RWPE2 (cell line): ENCODE measurements around the gene CHRNB4.

Experiments
- ATAC-seq: fragments of 200-7000 bp; cut with Tn5 transposase; 3 replicates; pipeline ENCODE4 v1.9.1; 2021; ENCODE audit warnings: low read depth
- DNase-seq: peaks from one replicate; pipeline ENCODE4 v3.0.0-alpha.2; 2020; ENCODE audit warnings: low spot score
- H3K27ac ChIP-seq: fragments of 450-650 bp; 2 replicates; pipeline ENCODE4 v1.5.1; 2017; ENCODE audit warnings: mild to moderate bottlenecking; ENCODE audit not compliant: poor library complexity, severe bottlenecking
- H3K27me3 ChIP-seq: fragments of 250-450 bp; sonication (Bioruptor Pico); 2 replicates; pipeline ENCODE4 v1.5.1; 2021; ENCODE audit warnings: mild to moderate bottlenecking, moderate library complexity; ENCODE audit not compliant: insufficient read depth, poor library complexity, severe bottlenecking
- H3K36me3 ChIP-seq: fragments of 250-450 bp; sonication (Bioruptor Pico); 2 replicates; pipeline ENCODE4 v1.5.1; 2020; ENCODE audit warnings: low read depth, mild to moderate bottlenecking, moderate library complexity
- H3K4me1 ChIP-seq: fragments of 250-450 bp; sonication (Bioruptor Pico); 2 replicates; pipeline ENCODE4 v1.5.1; 2021; ENCODE audit warnings: mild to moderate bottlenecking, moderate library complexity; ENCODE audit not compliant: insufficient read depth, poor library complexity, severe bottlenecking
- H3K4me3 ChIP-seq: fragments of 250-450 bp; sonication (Bioruptor Pico); 2 replicates; pipeline ENCODE4 v1.5.1; 2021; ENCODE audit warnings: mild to moderate bottlenecking, moderate library complexity; ENCODE audit not compliant: severe bottlenecking
- H3K9me3 ChIP-seq: fragments of 250-450 bp; sonication (Bioruptor Pico); 2 replicates; pipeline ENCODE4 v1.5.1; 2021; ENCODE audit warnings: mild to moderate bottlenecking, moderate library complexity; ENCODE audit not compliant: severe bottlenecking
- CTCF ChIP-seq: fragments of 450-650 bp; IDR thresholded peaks from one replicate; pipeline ENCODE4 v1.5.1; 2017; ENCODE audit warnings: mild to moderate bottlenecking, moderate library complexity; ENCODE audit not compliant: poor library complexity, severe bottlenecking

CHRNB4 gene

GRCh38 chr15:78668987-78669386 lies 28.0 kb upstream of the CHRNB4 start:
- no peaks in the 10 kb centered on the region for H3K27me3 ChIP-seq
- DNase-seq (no peak), ATAC-seq (no peak)
- H3K27ac ChIP-seq: no peak overlapping the region
- H3K36me3 ChIP-seq: no peaks in the 10 kb centered on the region
- H3K9me3 ChIP-seq: no peaks in the 10 kb centered on the region
- H3K4me3 ChIP-seq: no peak overlapping the region
- no peak for TF ChIP-seq CTCF
- H3K4me1 ChIP-seq: no peaks in the 10 kb centered on the region

- no peaks in the 10 kb centered on the region for H3K27me3 ChIP-seq
- no peaks in the 10 kb centered on the region for H3K4me1 ChIP-seq
- no peaks in the 10 kb centered on the region for H3K36me3 ChIP-seq
- H3K27ac ChIP-seq: no peak overlapping the region
- no peaks in the 10 kb centered on the region for H3K9me3 ChIP-seq
- no peak for DNase-seq
- H3K4me3 ChIP-seq: no peak overlapping the region
- no peak for TF ChIP-seq CTCF
- ATAC-seq: no peak
Observed at GRCh38 chr15:78667578-78668236, 26.7 kb upstream of the CHRNB4 start.

GRCh38 chr15:78666010-78666409 lies 25.0 kb upstream of the CHRNB4 start:
- ATAC-seq (no peak), DNase-seq (no peak)
- H3K27ac ChIP-seq: no peak overlapping the region
- H3K4me3 ChIP-seq: no peak overlapping the region
- H3K9me3 ChIP-seq: no peaks in the 10 kb centered on the region
- no peaks in the 10 kb centered on the region for H3K36me3 ChIP-seq
- no peaks in the 10 kb centered on the region for H3K27me3 ChIP-seq
- H3K4me1 ChIP-seq: no peaks in the 10 kb centered on the region
- TF ChIP-seq CTCF: no peak

- ATAC-seq (no peak), DNase-seq (no peak)
- H3K9me3 ChIP-seq: no peaks in the 10 kb centered on the region
Observed at GRCh38 chr15:78663703-78664102, 22.7 kb upstream of the CHRNB4 start.

More at GRCh38 chr15:78663703-78664102, 22.7 kb upstream of the CHRNB4 start:
- Histone ChIP-seq H3K4me3 (no peak overlapping the region), H3K27me3 (no peaks in the 10 kb centered on the region), H3K36me3 (no peaks in the 10 kb centered on the region), H3K4me1 (no peaks in the 10 kb centered on the region), H3K27ac (no peak overlapping the region)
- no peak for TF ChIP-seq CTCF
